H9 (cell line): ENCODE results near the gene ERP44. TPM values are rescaled to one million over a fixed set of nuclear protein-coding genes. Genes with fewer than 3 reads are reported as not detected.
"Not testable (repeated sequence)": the region's sequence is repeated elsewhere in the genome, so short reads cannot be mapped to it uniquely, and the experiment has no call there.

Experiments used
- DNase-seq: peaks from one replicate; pipeline ENCODE4 v3.0.0-alpha.2; 2017
- H2AFZ ChIP-seq: one replicate; pipeline ENCODE4 v1.6.1; 2013; ENCODE audit warnings: mild to moderate bottlenecking, low read length, control low read depth, moderate library complexity
- H2AK5ac ChIP-seq: 2 replicates; pipeline ENCODE4 v1.6.1; 2013; ENCODE audit warnings: low read length, control low read depth, mixed read lengths; ENCODE audit not compliant: insufficient read length
- H2BK120ac ChIP-seq: one replicate; pipeline ENCODE4 v1.6.1; 2013; ENCODE audit warnings: low read depth, mild to moderate bottlenecking, low read length, control low read depth, inconsistent platforms; ENCODE audit not compliant: poor library complexity, severe bottlenecking
- H2BK12ac ChIP-seq: 2 replicates; pipeline ENCODE4 v1.6.1; 2013; ENCODE audit warnings: low read length, control low read depth, mixed read lengths, low read depth; ENCODE audit not compliant: insufficient read length
- H2BK15ac ChIP-seq: 2 replicates; pipeline ENCODE4 v1.6.1; 2013; ENCODE audit warnings: low read depth, low read length, control low read depth
- H2BK20ac ChIP-seq: one replicate; pipeline ENCODE4 v1.6.1; 2013; ENCODE audit warnings: low read depth, mild to moderate bottlenecking, low read length, control low read depth, inconsistent platforms; ENCODE audit not compliant: poor library complexity, severe bottlenecking
- H2BK5ac ChIP-seq: 2 replicates; pipeline ENCODE4 v1.6.1; 2013; ENCODE audit warnings: low read length, control low read depth, mixed read lengths; ENCODE audit not compliant: insufficient read length
- H3K14ac ChIP-seq: 2 replicates; pipeline ENCODE4 v1.6.1; 2013; ENCODE audit warnings: low read length, control low read depth; ENCODE audit not compliant: insufficient read depth
- H3K18ac ChIP-seq: 2 replicates; pipeline ENCODE4 v1.6.1; 2013; ENCODE audit warnings: low read depth, mild to moderate bottlenecking, mixed read lengths, low read length, control low read depth; ENCODE audit not compliant: insufficient read length
- H3K23ac ChIP-seq: 2 replicates; pipeline ENCODE4 v1.6.1; 2013; ENCODE audit warnings: low read length, control low read depth, mixed read lengths, low read depth; ENCODE audit not compliant: insufficient read length
- H3K23me2 ChIP-seq: 2 replicates; pipeline ENCODE4 v1.6.1; 2013; ENCODE audit warnings: low read depth, mild to moderate bottlenecking, mixed read lengths, low read length, control low read depth; ENCODE audit not compliant: insufficient read length, poor library complexity, severe bottlenecking
- H3K27ac ChIP-seq: 2 replicates; pipeline ENCODE4 v1.5.1; 2013; ENCODE audit warnings: low read length, control low read depth, mixed read lengths, low read depth; ENCODE audit not compliant: insufficient read length
- H3K27me3 ChIP-seq: 2 replicates; pipeline ENCODE4 v1.6.1; 2013; ENCODE audit warnings: low read length, control low read depth, inconsistent platforms; ENCODE audit not compliant: insufficient read depth
- H3K4ac ChIP-seq: 2 replicates; pipeline ENCODE4 v1.6.1; 2013; ENCODE audit warnings: low read depth, mild to moderate bottlenecking, control low read depth, inconsistent platforms, low read length, moderate library complexity
- H3K4me1 ChIP-seq: 2 replicates; pipeline ENCODE4 v1.6.1; 2013; ENCODE audit warnings: low read length, control low read depth, inconsistent platforms; ENCODE audit not compliant: insufficient read depth
- H3K4me2 ChIP-seq: 2 replicates; pipeline ENCODE4 v1.6.1; 2013; ENCODE audit warnings: low read length, control low read depth, mixed read lengths; ENCODE audit not compliant: insufficient read length, insufficient read depth
- H3K56ac ChIP-seq: 2 replicates; pipeline ENCODE4 v1.6.1; 2013; ENCODE audit warnings: low read depth, mild to moderate bottlenecking, mixed read lengths, low read length, control low read depth; ENCODE audit not compliant: insufficient read length
- H3K79me1 ChIP-seq: 2 replicates; pipeline ENCODE4 v1.6.1; 2013; ENCODE audit warnings: low read depth, mild to moderate bottlenecking, moderate library complexity, low read length, control low read depth, inconsistent platforms; ENCODE audit not compliant: insufficient read depth, poor library complexity, severe bottlenecking
- H3K79me2 ChIP-seq: 2 replicates; pipeline ENCODE4 v1.6.1; 2013; ENCODE audit warnings: low read length, control low read depth, inconsistent platforms; ENCODE audit not compliant: insufficient read depth
- H3K9ac ChIP-seq: 2 replicates; pipeline ENCODE4 v1.6.1; 2013; ENCODE audit warnings: low read length, control low read depth, mixed read lengths; ENCODE audit not compliant: insufficient read length; ENCODE audit errors: extremely low read depth
- H3K9me3 ChIP-seq: one replicate; pipeline ENCODE4 v1.6.1; 2013; ENCODE audit warnings: low read depth, low read length, inconsistent platforms; ENCODE audit not compliant: control insufficient read depth
- H3T11ph ChIP-seq: one replicate; pipeline ENCODE4 v1.6.1; 2013; ENCODE audit warnings: mild to moderate bottlenecking, low read length, control low read depth, inconsistent platforms
- H4K20me1 ChIP-seq: one replicate; pipeline ENCODE4 v1.6.1; 2013; ENCODE audit not compliant: control insufficient read depth, insufficient read length, insufficient read depth
- H4K5ac ChIP-seq: 2 replicates; pipeline ENCODE4 v1.6.1; 2013; ENCODE audit warnings: low read depth, mild to moderate bottlenecking, mixed read lengths, low read length, control low read depth; ENCODE audit not compliant: insufficient read length
- H4K8ac ChIP-seq: replicated peaks from 2 replicates; pipeline ENCODE4 v1.6.1; 2013; ENCODE audit warnings: low read length, control low read depth, mixed read lengths, low read depth; ENCODE audit not compliant: insufficient read length
- H4K91ac ChIP-seq: 2 replicates; pipeline ENCODE4 v1.6.1; 2013; ENCODE audit warnings: low read depth, mild to moderate bottlenecking, moderate library complexity, mixed read lengths, low read length, control low read depth; ENCODE audit not compliant: insufficient read length
- H3K27ac Mint-ChIP-seq, 3 experiments: 2 replicates in 2 of 3; 3 replicates in 1 of 3; pipeline ENCODE4 v1.8.0; 2020 to 2021; ENCODE audit warnings: mixed read lengths in 3 of 3, mild to moderate bottlenecking in 1 of 3, moderate library complexity in 1 of 3
- H3K27me3 Mint-ChIP-seq: 2 replicates; pipeline ENCODE4 v1.8.0; 2021; ENCODE audit warnings: low read depth, mild to moderate bottlenecking, moderate library complexity, mixed read lengths
- H3K36me3 Mint-ChIP-seq, 3 experiments: 2 replicates in 2 of 3; 3 replicates in 1 of 3; pipeline ENCODE4 v1.8.0; 2020 to 2021; ENCODE audit warnings: low read depth in 3 of 3, mixed read lengths in 3 of 3; ENCODE audit not compliant: insufficient read depth in 1 of 3
- H3K4me1 Mint-ChIP-seq, 2 experiments: 2 replicates each; pipeline ENCODE4 v1.8.0; 2020; ENCODE audit warnings: mixed read lengths in 2 of 2
- H3K4me3 Mint-ChIP-seq, 2 experiments: 2 replicates in 1 of 2; 3 replicates in 1 of 2; pipeline ENCODE4 v1.8.0; 2020 to 2021; ENCODE audit warnings: mild to moderate bottlenecking in 2 of 2, mixed read lengths in 2 of 2, moderate library complexity in 1 of 2
- H3K9me3 Mint-ChIP-seq, 2 experiments: 2 replicates in 1 of 2; 3 replicates in 1 of 2; pipeline ENCODE4 v1.8.0; 2020; ENCODE audit warnings: mild to moderate bottlenecking in 2 of 2, mixed read lengths in 2 of 2, moderate library complexity in 1 of 2
- WGBS: extraction: QIAGEN DNeasy Blood & Tissue Kit; methylation state at CpG from one replicate; pipeline ENCODE4 v1.1.7; 2013; ENCODE audit warnings: missing lambda C conversion rate, low lambda C conversion rate, mixed read lengths; ENCODE audit not compliant: insufficient read length; ENCODE audit errors: extremely low coverage; 5-methylcytosine and 5-hydroxymethylcytosine counted together
- total RNA-seq: library from RNA; stranded (reverse); gene quantifications from 2 replicates; pipeline ENCODE4 v1.2.1, GENCODE V29; 2021

The ERP44 gene
- total RNA-seq, 1 experiment from 2014 or later: 15.4 TPM

DNA sequence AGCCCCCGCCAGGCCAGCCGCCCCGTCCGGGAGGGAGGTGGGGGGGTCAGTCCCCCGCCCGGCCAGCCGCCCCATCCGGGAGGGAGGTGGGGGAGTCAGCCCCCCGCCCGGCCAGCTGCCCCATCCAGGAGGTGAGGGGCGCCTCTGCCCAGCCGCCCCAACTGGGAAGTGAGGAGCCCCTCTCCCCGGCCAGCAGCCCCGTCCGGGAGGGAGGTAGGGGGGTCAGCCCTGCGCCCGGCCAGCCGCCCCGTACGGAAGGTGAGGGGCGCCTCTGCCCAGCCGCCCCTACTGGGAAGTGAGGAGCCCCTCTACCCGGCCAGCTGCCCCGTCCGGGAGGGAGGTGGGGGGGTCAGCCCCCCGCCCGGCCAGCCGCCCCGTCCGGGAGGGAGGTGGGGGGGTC is 30.8 kb downstream of the ERP44 start:
- not testable (repeated sequence) for H4K5ac ChIP-seq, H2BK5ac ChIP-seq, H3K9ac ChIP-seq, H3K14ac ChIP-seq, H3K56ac ChIP-seq, H3T11ph ChIP-seq, H3K79me1 ChIP-seq, H2BK15ac ChIP-seq, H3K27ac ChIP-seq, H3K23me2 ChIP-seq, H4K8ac ChIP-seq, H3K27me3 Mint-ChIP-seq, H2BK120ac ChIP-seq, H2BK20ac ChIP-seq, H4K20me1 ChIP-seq, H3K4me2 ChIP-seq, H3K18ac ChIP-seq, H4K91ac ChIP-seq, H2BK12ac ChIP-seq, H3K4ac ChIP-seq, H2AFZ ChIP-seq, H3K4me1 ChIP-seq, H3K79me2 ChIP-seq, DNase-seq, H3K9me3 ChIP-seq, H2AK5ac ChIP-seq, H3K23ac ChIP-seq, H3K4me3 Mint-ChIP-seq, H3K27ac Mint-ChIP-seq, H3K27me3 ChIP-seq
- Mint-ChIP-seq H3K9me3 (peaks cover 18 to 19% of the 10 kb centered on the region in 2 experiments; a peak in 4 of 5 replicates), H3K36me3 (peaks cover 9 to 16% (median 13%) of the 10 kb centered on the region in 3 experiments; a peak in 6 of 7 replicates), H3K4me1 (peaks cover 12 to 16% of the 10 kb centered on the region in 2 experiments)
- WGBS: no CpG with 5 or more reads among the region's 30 CpGs
